Femur (tissue), 1 donor: ENCODE results near the gene BAMBI.
"Not testable (repeated sequence)": the region's sequence is repeated elsewhere in the genome, so short reads cannot be mapped to it uniquely, and the experiment has no call there.

Source experiments
- DNase-seq: peaks from one replicate; pipeline ENCODE4 v3.0.0-alpha.2; 2017

The BAMBI gene, protein sequence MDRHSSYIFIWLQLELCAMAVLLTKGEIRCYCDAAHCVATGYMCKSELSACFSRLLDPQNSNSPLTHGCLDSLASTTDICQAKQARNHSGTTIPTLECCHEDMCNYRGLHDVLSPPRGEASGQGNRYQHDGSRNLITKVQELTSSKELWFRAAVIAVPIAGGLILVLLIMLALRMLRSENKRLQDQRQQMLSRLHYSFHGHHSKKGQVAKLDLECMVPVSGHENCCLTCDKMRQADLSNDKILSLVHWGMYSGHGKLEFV

DNA sequence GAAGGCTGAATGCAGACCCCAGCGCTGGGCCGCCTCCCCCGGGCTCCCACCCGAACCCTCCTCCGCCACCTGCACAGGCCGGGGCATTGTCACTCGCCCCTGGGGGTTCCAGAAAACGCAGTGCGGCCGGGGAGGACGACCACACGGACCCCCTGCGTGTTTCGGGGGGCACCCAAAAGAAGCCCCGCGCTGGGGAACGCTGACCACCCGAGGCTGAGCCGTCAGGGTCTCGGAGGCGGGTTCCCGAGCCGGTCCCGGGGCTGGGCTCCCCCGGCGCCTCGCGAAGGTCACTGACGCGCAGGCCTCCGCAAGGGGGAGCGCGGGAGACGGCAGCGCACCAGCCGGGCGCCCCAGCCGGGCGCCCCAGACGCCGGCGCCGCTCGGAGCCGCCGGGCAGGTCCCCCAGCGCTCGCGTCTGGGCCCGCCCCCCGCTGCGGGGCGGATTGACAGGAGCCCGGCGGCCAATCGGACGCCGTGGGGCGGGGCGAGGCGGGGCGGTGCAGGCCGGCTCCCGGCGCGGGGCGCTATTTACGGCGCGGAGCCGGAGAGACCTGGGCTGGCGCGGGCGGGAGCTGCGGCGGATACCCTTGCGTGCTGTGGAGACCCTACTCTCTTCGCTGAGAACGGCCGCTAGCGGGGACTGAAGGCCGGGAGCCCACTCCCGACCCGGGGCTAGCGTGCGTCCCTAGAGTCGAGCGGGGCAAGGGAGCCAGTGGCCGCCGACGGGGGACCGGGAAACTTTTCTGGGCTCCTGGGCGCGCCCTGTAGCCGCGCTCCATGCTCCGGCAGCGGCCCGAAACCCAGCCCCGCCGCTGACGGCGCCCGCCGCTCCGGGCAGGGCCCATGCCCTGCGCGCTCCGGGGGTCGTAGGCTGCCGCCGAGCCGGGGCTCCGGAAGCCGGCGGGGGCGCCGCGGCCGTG is at the start of gene BAMBI:
Gene BAMBI (plus strand): TSS at position 554 of the 920 bp plus-strand sequence. CDS start 377 bp downstream, outside the sequence.
- DNase-seq = peak; percentile 95

DNA sequence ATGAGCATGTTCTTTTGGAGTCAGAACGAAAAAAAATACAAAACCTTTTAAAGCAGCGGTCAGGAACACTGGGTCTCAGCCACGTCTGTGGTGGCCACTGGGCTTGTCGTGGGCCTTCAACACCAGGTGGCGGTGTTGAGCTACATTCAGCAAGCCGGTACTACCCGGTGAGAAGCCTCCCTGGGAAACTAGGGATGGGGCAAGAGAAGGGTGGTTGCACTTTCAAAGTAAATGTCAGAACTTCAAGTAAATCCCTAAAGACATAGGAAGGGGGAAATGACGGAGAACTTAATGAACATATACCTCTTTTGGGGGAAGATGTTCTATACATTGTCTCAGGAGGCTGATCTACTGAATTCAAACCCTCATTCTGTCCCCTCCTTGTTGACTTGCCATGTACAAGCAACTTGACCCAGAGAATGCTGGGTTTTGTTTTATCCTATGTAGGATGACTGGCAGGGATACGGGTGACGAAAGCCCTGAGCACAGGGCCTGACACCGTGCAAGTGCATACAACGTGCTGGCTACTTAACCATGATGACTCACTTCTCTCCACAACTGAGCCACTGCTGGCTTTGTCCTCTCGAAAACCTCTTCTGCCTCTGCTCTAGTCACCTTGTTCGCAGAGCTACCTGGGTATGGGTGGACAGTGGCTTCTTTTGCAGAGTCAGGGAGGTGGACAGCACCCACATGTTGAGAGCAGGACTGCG is 49.0 kb upstream of the BAMBI start:
- peak; percentile 83 for DNase-seq

DNA sequence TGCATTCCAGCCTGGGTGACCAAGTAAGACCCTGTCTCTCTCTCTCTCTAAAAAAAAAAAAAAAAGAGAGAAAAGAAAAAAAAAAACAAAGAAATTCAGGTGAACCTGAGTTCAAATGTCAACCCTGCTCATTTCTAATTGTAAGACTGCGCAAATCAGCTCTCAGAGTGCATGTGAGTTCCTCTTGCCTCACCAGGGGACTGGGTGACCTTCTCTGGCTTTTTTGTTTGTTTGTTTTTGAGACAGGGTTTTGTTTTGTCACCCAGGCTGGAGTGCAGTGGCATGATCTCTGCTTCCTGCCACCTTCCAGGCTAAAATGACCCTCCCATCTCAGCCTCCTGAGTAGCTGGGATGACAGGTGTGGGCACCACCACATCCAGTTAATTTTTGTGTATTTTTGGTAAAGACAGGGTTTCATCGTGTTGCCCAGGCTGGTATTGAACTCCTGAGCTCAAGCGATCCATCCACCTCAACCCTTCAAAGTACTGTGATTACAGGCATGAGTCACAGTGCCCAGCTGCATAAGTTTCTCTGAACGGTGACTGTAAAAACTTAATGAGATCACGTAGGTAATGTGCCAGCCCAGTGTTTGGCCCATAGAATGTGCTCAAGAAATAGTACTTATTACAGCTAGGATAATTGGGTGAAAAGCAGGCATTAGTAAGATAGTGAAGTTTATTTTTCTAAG is 45.3 kb upstream of the BAMBI start:
- no peak for DNase-seq

DNA sequence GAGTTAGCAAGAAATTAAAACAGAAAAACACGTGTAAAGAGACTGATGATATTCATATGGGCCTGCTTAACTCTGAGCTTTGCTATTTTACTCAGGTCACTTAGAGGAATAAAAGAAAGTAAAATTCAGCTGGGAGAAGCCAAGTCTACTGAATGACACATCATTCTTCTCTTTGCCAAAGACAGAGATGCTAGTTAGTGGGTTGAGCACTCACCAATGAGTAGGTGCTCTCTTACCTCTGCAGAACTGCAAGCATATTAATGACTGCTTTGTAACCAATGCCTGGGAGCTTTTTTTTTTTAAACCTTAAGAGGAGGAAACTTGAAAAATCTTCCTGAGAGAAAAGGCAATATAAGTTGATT is 44.8 kb upstream of the BAMBI start:
- DNase-seq = no peak

DNA sequence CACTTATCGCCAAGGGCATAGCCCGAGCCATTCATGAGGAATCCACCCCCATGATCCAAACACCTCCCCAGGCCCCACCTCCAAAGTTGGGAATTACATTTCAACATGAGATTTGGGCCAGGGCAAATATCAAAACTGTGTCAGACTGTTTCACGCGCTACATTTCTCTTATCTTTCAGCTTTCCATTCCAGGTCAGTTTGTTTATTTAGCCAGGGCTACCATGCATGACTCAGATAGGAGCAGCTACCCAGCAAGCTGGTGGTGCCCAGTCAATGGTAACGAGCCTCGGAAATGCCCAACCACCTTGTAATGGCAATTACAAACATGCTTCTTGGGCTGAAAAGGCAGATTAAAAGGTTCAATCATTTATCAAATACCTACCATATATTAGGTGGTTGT is 43.6 kb upstream of the BAMBI start:
- DNase-seq = no peak

DNA sequence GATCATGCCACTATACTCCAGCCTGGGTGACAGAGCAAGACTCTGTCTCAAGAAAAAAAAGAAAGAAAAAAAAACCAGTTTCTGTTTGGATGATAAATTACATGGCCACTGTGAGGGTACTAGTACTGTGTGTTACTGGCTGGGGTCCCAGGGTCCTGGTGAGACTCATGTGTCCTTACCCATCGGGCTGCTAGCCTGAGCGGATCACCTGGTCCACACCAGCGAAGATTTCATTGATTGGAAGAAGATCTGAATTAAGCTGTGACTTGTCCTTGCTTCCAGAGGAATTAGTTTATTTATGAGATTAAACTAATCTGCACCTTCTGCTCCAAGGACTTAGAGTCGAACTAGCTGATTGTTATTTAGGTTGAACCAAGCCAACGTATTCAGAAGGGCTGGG is 40.0 kb upstream of the BAMBI start:
- DNase-seq = no peak

DNA sequence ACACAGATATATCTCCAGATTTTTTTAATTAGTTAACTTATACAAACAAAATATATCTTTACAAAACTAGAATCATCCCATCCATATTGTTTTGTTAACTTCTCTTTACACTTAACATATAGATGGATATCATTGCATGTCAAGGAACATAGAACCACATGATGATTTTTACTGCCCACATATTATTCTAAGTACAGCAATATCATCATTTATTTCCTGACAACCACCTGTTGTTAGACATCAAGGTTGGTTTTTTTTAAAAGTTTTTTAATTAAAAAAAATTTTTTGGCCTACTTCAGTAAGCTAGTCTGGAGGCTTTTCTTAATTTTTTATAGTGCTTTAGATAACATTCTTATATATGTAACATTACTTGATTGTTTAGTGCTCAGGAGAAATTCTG is 38.9 kb upstream of the BAMBI start:
- no peak for DNase-seq

DNA sequence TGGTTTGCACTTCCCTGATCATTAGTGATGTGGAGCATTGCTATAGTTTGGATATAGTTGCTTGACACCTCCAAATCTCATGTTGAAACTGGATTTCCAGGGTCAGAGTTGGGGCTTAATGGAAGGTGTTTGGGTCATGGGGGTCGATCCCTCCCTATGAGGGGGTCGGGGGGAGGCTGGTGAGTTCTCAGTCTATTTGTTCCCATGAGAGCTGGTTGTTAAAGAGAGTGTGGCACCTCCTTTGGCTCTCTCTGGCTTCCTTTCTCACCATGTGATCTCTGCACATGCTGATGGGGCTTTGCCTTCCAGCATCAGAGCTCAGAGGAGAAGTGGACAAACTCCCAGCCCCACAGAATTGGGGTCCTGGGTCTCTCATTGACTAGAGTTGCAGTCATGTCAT is 36.8 kb upstream of the BAMBI start:
- DNase-seq = no peak

DNA sequence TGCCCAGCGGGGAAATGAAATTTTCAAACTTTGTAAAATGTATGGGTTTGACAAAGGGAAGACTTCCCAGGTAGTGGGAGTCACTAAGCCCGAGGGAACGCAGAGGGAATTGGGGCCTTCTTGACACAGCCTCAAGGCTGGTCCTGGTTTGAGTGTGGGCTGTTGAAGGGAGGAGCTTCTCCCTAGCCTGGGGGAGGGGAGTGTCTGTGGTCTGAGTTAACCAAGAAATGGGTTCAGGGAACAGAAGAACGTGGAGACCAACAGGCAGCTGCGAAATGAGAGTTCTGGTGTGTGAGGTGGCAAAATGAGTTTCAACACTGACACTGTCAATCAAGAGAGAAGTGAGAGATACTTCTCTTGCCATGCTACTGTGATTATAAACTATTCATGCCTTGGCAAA is 32.7 kb upstream of the BAMBI start:
- no peak for DNase-seq

DNA sequence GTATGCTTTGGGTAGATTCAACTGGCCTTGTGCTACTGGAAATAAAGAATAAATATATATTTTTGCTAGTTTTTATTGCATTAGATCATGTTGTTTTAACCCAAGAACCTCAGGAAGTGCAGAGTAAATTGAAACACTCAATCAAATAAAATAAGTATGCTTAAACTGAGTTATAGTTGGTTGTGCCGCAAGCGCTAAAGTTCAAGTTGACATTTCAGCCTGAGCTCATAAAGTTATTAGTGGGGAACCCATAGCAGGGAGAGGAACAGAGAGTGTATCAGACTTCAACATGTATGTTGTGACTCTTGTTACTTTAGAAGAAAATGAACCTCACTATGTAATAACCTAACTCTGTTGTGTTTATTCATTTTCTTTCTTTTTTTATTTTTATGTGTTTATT is 25.2 kb upstream of the BAMBI start:
- DNase-seq = no peak

DNA sequence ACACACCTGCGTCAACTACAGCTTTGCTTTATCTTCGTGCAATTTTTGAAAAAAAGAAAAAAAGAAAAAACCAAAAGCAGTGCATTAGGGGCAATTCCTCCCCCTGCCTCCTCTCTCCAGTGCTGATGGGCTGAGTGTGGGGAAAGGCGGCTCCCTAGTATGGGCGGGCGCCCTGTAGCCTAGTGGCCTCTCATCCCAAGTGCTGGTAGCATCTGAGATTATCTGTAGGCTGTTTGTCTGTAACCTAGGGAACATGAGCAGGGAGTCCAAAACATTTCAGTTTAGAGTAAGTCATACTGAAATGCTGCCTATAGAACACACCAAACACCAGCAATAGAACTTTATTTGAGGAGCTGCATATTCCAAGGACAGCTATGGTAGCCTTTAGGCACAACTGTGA is 24.6 kb upstream of the BAMBI start:
- no peak for DNase-seq

DNA sequence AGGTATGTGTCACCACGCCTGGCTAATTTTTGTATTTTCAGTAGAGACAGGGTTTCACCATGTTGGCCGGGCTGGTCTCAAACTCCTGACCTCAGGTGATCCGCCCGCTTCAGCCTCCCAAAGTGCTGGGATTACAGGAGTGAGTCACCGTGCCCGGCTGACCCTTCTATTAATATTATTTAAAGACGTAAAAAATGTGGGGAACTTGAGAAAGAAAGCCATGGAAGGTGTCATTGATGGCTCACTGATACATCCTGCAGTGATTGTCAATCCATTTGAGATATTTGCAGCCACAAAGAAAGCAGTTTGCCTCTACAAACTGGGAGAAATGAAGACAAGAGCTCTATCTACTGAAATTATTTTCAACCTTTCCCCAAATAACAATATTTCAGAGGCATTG is 18.5 kb upstream of the BAMBI start:
- not testable (repeated sequence) for DNase-seq

DNA sequence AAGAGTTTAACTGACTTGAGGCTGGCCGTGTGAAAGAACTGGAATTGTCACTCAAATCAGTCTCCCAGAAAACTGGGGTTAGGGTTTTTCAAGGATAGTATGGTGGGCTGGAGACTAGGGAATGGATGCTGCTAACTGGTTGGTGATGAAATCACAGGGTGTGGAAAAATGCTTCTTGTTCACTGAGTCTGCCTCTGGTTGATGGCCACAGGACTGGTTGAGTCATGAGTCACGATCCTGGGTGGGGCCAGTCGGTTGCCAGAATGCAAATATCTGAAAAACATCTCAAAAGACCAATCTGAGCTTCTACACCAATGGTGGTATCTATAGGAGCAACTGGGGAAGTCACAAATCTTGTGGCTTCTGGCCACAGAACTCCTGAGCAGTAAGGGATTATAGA is 16.3 kb upstream of the BAMBI start:
- no peak for DNase-seq

DNA sequence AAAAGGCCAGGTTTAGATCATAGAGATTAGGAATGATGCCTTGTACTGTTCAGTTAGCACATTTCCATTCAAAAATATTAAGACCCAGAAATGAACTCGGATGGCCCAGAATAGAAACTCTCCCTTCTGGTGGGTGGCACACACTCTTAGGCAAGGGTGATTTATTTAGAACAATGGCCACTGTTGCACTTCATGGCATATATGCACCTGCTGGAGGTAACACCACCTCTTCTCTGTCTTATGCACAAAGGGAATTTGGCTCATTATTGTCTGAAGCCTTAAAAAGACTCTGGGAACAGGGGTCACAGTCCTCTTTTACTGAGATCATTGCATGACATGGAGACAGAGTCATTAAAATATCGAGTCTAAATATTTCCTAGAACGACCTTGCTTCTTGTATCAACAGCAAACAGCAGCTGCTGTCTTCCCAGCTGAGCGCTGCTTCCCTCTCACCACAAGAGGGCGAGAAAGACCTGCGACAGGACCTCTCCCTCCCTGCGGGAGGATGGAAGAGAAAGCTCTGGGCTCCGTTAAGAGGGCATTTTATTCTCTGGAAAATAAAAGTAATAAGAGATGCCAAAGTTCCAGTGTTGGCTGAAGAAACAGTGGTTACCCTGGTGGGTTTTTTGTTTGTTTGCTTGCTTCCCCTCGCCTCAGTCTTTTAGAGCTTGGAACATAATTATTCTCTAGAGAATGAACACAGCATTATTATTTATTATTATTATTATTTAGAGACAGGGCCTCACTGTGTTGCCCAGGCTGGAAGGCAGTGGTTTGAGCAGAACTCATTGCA is 13.5 kb upstream of the BAMBI start:
- DNase-seq = peak; percentile 89

DNA sequence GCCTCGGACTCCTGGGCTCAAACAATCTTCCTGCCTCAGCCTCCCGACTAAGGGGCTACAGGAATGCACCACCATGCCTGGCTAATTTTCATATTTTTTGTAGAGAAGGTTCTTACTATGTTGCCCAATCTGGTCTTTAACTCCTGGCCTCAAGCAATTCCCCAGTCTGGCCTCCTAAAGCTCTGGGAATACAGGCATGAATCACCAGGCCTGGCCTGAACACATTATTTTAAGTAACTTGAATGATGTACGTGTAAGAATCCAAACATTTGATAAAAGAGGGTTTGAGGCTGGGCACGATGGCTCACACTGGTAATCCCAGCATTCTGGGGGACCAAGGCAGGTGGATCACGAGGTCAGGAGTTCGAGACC is 13.0 kb upstream of the BAMBI start:
- no peak for DNase-seq

DNA sequence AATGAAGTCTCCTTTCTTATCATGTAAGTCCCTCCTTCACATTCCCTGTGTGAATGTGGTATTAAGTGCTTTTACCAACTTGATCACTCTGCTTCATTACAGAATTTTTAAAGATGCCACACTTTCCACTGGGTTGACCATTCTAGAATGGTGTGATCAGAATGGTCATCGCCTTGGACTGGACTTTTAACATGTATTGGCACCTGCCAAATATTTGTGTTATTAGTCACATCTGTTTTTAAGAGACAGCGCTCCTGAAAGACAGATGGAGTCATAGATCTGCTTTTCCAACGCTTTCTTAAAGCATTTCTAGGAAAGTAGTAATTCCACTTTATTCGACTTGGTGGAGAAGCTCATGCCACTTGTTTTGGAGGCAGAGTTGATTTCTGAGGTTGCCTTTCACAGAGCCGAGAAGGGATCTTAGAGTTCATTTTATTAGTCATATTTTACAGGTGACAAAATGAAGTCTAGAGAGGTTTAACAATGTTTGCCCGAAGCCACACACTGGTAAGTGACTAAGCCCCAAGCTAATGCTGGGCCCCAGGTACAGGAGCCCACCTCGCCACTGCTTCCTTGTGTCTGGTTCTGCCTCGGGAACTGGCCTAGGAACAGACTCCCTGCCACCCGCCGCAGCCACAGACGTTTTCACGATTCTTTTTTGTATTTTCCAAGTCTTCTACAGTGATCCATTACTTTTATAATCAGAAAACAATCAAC is 10.4 kb upstream of the BAMBI start:
- no peak for DNase-seq

DNA sequence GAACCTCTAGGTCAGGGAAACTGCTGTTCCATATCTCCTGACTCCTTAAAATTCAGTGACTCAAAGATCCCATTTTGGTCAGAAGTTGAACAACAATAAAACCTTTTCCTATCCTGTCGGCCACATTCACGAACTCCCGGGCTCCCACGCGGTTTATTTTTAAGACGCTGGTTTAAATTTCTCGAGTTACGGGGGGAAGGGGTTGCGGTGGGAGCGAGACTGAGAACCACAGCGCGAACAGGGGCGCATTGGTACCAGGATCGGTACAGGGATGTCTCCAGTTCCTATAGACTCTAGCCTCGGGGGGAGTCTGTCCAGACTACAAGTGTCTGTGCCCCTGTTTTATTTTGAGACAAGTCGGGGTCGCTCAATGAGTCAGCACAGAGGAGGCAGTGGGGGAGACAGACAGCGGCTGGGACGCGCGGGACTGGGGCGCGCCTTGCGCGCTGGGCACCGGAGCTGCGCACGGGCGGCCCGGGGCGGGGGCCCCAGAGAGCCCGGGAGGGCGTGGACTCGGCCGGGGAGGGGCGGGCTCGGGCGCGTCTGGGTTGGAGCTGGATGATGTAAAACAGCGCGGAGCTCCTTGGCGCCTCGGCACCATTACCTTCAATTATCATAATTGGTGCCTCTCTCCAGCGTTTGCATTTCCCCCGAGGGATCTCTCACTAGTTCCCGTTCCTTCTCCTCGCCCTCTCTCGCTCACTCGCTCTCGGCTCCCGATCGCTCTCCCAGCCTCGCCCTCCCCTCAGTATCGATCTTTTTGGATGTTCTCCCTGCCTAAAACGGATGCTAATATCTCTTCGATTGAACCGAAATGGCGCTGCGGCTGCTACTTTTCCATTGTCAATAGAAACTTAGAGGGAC is 8.7 kb upstream of the BAMBI start:
- DNase-seq = peak; percentile 78

DNA sequence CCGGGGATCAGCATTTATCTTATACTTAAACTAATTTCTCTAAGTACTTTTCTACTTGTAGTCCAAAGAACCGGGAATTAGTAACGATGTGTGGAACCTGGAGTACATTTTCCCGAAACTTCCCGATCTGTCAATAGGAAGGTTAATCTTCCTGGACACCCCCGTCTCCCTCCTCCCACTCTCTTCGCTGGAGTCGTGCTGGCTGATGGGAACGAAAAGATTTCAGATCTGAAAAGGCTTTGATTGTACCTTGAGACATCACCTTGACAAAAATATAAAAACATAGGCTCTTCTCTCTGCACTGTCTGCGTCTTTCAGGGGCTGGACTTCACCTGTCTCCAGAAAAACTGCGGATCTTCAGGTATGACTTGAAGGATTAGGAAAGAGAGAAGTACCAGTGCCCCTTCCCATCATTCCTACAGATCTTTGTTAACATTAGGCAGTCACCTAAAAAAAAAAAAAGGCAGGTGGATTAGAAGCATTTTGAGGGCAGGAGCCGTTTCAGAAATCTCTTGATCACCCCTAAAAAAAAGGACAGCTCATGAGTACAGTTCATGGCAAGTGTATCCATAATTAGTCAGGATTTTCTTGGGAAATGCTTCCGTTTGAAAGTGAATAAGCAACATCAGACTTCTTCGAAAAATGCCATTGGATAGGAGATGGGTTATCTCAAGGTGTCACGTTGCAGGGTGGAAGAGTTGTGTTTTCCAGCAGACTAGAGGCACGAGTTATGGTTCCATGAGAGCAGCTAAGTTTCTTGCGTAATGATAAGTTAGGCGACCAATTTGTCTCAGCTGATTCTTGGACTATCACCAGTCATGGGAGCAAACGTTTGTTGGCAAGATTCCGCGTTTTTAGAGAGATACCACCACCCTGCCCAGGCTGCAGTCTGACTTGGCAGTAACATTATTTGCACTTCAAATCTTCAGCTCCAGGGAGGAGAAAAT is 7.8 kb upstream of the BAMBI start:
- DNase-seq = no peak

DNA sequence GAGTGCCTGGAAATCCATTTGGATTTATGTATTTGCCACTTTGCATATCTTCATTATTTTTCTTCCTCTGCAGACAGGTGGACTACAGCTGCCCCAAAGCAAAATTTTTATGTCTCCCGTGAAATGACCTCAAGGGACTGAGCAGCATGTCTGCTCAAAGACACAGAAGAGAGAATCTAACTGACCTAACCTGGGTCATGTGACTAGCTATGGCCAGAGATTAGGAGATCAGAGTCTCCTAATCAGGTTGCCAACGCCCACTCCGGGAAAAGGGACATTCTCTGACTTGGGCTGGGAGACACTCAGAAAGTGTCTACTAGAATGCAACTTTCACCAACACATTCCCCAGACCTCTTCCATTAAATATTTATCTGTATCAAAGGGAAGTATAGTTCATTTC is 2.5 kb upstream of the BAMBI start:
- no peak for DNase-seq
